K562 (cell line): ENCODE results near the gene SH3GL3. TPM values are rescaled to one million over a fixed set of nuclear protein-coding genes. Genes with fewer than 3 reads are reported as not detected.
A peak's percentile ranks its signal among the peaks of the same experiment; 100 is the strongest.

Experiments
- ATAC-seq: fragments of 200-7000 bp; cut with Tn5 transposase; 3 replicates; pipeline ENCODE4 v1.9.1; 2020; ENCODE audit warnings: moderate library complexity
- Bru-seq: library from RNA; stranded (reverse); fragments of 400-500 nt; gene quantifications from one replicate; lab custom pipeline; 2021; lab: Mats Ljungman, UMichigan
- BruChase-seq, 2 experiments: library from RNA; stranded (reverse); fragments of 400-500 nt; gene quantifications; one replicate each; lab custom pipeline; 2021; lab: Mats Ljungman, UMichigan
- BruUV-seq: library from RNA; stranded (reverse); fragments of 400-500 nt; replicated peaks from 2 replicates; lab custom pipeline; 2021; lab: Mats Ljungman, UMichigan
- CTCF ChIA-PET: fragments of 300-600 bp; formaldehyde crosslinking; extraction: SDS; loops from one replicate; lab custom pipeline; 2021; ENCODE audit warnings: low intra/inter-chr PET ratio; lab: Yijun Ruan, JAX
- POLR2A ChIA-PET: fragments of 300-600, 350-650 bp; sonication (Branson Sonifier 250); formaldehyde crosslinking; extraction: SDS; loops from one replicate; lab custom pipeline; 2021; ENCODE audit warnings: antibody characterized with exemption, inconsistent platforms; lab: Yijun Ruan, JAX
- DNase-seq, 4 experiments: peaks; one replicate each; pipeline versions ENCODE4 v3.0.0 to v3.0.0-alpha.2; 2011 to 2018; ENCODE audit warnings: low spot score in 3 of 4, mixed read lengths in 3 of 4; ENCODE audit errors: extremely low read depth in 1 of 4
- FAIRE-seq: peaks from 2 replicates; lab custom pipeline; 2011; peaks lifted over from hg19 to GRCh38; lab: Jason Lieb, UNC
- H2AFZ ChIP-seq: 2 replicates; pipeline ENCODE4 v1.6.0; 2011; ENCODE audit warnings: low read depth, low read length, control low read depth, inconsistent platforms
- H3K27ac ChIP-seq: fragments of 200-600 bp; 3 replicates; pipeline ENCODE4 v1.8.0; 2011; ENCODE audit warnings: low read depth, mild to moderate bottlenecking, control low read depth, inconsistent platforms, low read length, moderate library complexity, mixed read lengths; ENCODE audit errors: extremely low read depth
- H3K27me3 ChIP-seq, 2 experiments: fragments of 300-600 bp in 1 of 2; 2 replicates in 1 of 2; 3 replicates in 1 of 2; pipeline versions ENCODE4 v1.6.0 to v1.8.0; 2011; ENCODE audit warnings: inconsistent platforms in 2 of 2, low read length in 2 of 2, mild to moderate bottlenecking in 1 of 2, mixed read lengths in 1 of 2, moderate library complexity in 1 of 2; ENCODE audit not compliant: control insufficient read depth in 2 of 2, insufficient read depth in 2 of 2
- H3K36me3 ChIP-seq: fragments of 300-600 bp; 3 replicates; pipeline ENCODE4 v1.8.0; 2011; ENCODE audit warnings: mild to moderate bottlenecking, low read length, inconsistent platforms; ENCODE audit not compliant: control insufficient read depth, insufficient read depth
- H3K4me1 ChIP-seq, 2 experiments: fragments of 200-600 bp in 1 of 2; replicated peaks in 1 of 2; 2 replicates in 1 of 2; 3 replicates in 1 of 2; pipeline versions ENCODE4 v1.5.1 to v1.8.0; 2011; ENCODE audit warnings: inconsistent platforms in 2 of 2, low read length in 2 of 2, mild to moderate bottlenecking in 1 of 2, mixed read lengths in 1 of 2, moderate library complexity in 1 of 2; ENCODE audit not compliant: control insufficient read depth in 2 of 2, insufficient read depth in 2 of 2
- H3K4me2 ChIP-seq: 2 replicates; pipeline ENCODE4 v1.6.1; 2011; ENCODE audit warnings: low read length, control low read depth, inconsistent platforms, mixed read lengths; ENCODE audit not compliant: insufficient read depth
- H3K4me3 ChIP-seq: fragments of 200-600 bp; sonication (generic), shearing (Covaris generic); 2 replicates; pipeline ENCODE4 v1.5.1; 2016; ENCODE audit warnings: control low read depth, inconsistent platforms
- H3K79me2 ChIP-seq: fragments of 200-600 bp; 3 replicates; pipeline ENCODE4 v1.8.0; 2011; ENCODE audit warnings: low read length, inconsistent platforms; ENCODE audit not compliant: control insufficient read depth, insufficient read depth
- H3K9ac ChIP-seq, 2 experiments: 2 replicates each; pipeline versions ENCODE4 v1.6.0 to v1.6.1; 2011; ENCODE audit warnings: low read depth in 2 of 2, low read length in 2 of 2, control low read depth in 1 of 2, inconsistent platforms in 1 of 2, mild to moderate bottlenecking in 1 of 2, mixed read lengths in 1 of 2; ENCODE audit not compliant: insufficient read depth in 1 of 2
- H3K9me1 ChIP-seq: one replicate; pipeline ENCODE4 v1.6.0; 2011; ENCODE audit warnings: inconsistent platforms, mild to moderate bottlenecking, low read length, moderate library complexity; ENCODE audit not compliant: control insufficient read depth, insufficient read depth
- H3K9me3 ChIP-seq: replicated peaks from 2 replicates; pipeline ENCODE4 v1.5.1; 2011; ENCODE audit warnings: low read depth, low read length, inconsistent platforms; ENCODE audit not compliant: control insufficient read depth, insufficient read depth
- H4K20me1 ChIP-seq: replicated peaks from 2 replicates; pipeline ENCODE4 v1.6.1; 2011; ENCODE audit warnings: low read length, inconsistent platforms, mixed read lengths; ENCODE audit not compliant: control insufficient read depth, insufficient read depth
- CTCFL ChIP-seq: IDR thresholded peaks from 2 replicates; pipeline ENCODE4 v1.6.1; 2011; ENCODE audit warnings: borderline replicate concordance, low read depth, mild to moderate bottlenecking, moderate library complexity, low read length; ENCODE audit not compliant: insufficient read depth, poor library complexity, severe bottlenecking
- MAZ ChIP-seq, 2 experiments: fragments of 450-650 bp in 1 of 2; sonication (generic) in 1 of 2; formaldehyde crosslinking; IDR thresholded peaks in 1 of 2; conservative IDR thresholded peaks in 1 of 2; 2 replicates each; pipeline versions ENCODE4 v1.4.0 to v1.5.0; 2020; ENCODE audit warnings: mild to moderate bottlenecking in 1 of 2, missing genetic modification reagents in 1 of 2
- MNT ChIP-seq, 2 experiments: fragments of 450-650 bp; conservative IDR thresholded peaks; 2 replicates each; pipeline ENCODE4 v1.6.1; 2017; ENCODE audit warnings: mild to moderate bottlenecking in 2 of 2, moderate library complexity in 2 of 2
- MTA1 ChIP-seq: fragments of 450-650 bp; IDR thresholded peaks from 2 replicates; pipeline ENCODE4 v1.6.1; 2017; ENCODE audit warnings: borderline replicate concordance
- RFX5 ChIP-seq: IDR thresholded peaks from 2 replicates; pipeline ENCODE4 v1.6.1; 2011; ENCODE audit warnings: low read depth, mild to moderate bottlenecking, improper control_type of control experiment, low read length
- SIN3B ChIP-seq: fragments of 450-650 bp; IDR thresholded peaks from 2 replicates; pipeline ENCODE4 v1.6.1; 2017; ENCODE audit warnings: low read depth, mild to moderate bottlenecking, moderate library complexity
- SMARCB1 ChIP-seq: IDR thresholded peaks from 2 replicates; pipeline ENCODE4 v1.6.1; 2011; ENCODE audit warnings: improper control_type of control experiment, low read depth; ENCODE audit not compliant: insufficient read length
- VEZF1 ChIP-seq: fragments of 200-800 bp; sonication (Bioruptor generic); IDR thresholded peaks from 2 replicates; pipeline ENCODE4 v1.6.1; 2017; ENCODE audit warnings: missing genetic modification characterization, missing compliant biosample characterization
- WGBS: fragments of 100-300 bp; shearing (Covaris generic); methylation state at CpG from one replicate; pipeline ENCODE4 v1.1.6; 2016; ENCODE audit warnings: low coverage, mixed read lengths; ENCODE audit not compliant: insufficient coverage; ENCODE audit errors: missing lambda C conversion rate; 5-methylcytosine and 5-hydroxymethylcytosine counted together
- in situ Hi-C: fragments of 300-500 bp; cut with MboI; formaldehyde crosslinking; loops from 4 replicates; pipeline ENCODE4 v1.15.0; 2018; ENCODE audit warnings: inconsistent platforms, mixed read lengths
- intact Hi-C: fragments of 100-400 bp; cut with micrococcal nuclease; formaldehyde crosslinking; loops from 2 replicates; pipeline ENCODE4 v1.14.2; 2022
- long read RNA-seq, 3 experiments: library from polyadenylated mRNA in 2 of 3; library from RNA in 1 of 3; unstranded in 2 of 3; stranded (forward) in 1 of 3; transcript quantifications; one replicate each; pipeline ENCODE4 v2.0.0, GENCODE V29; 2019 to 2022
- polyA minus RNA-seq, 3 experiments: library from RNA; depleted of rRNA, polyadenylated mRNA; stranded (reverse); fragments of >200 nt; gene quantifications; 2 replicates each; pipeline ENCODE4 v1.2.3, GENCODE V29; 2011
- polyA plus RNA-seq, 8 experiments: library from polyadenylated mRNA; depleted of rRNA in 4 of 8; stranded (reverse) in 5 of 8; unstranded in 3 of 8; fragments of >200 nt; fragmentation: Nextera tagmentation in 2 of 8; fragmentation: Illumina TruSeq in 1 of 8; extraction: Ambion mirVana in 2 of 8; extraction: Trizol in 1 of 8; gene quantifications; 2 replicates each; pipeline versions ENCODE4 v1.2.1 to v1.2.3, GENCODE V29; 2011 to 2014; ENCODE audit warnings: inconsistent platforms in 1 of 8, missing spikeins in 1 of 8
- total RNA-seq, 7 experiments: library from RNA; depleted of rRNA in 6 of 7; stranded (reverse); fragments of >200 nt in 6 of 7; fragmentation: Illumina TruSeq in 2 of 7; extraction: Trizol in 2 of 7; gene quantifications; 2 replicates each; pipeline versions ENCODE4 v1.2.1 to v1.2.3, GENCODE V29; 2011 to 2021; ENCODE audit warnings: low replicate concordance in 1 of 7

The SH3GL3 gene
- 12.5 and 41.1 TPM in 2 replicates for total RNA-seq (2011; cell fraction: chromatin; rRNA removed; ENCODE audit: low replicate concordance)
- total RNA-seq (2011; cell fraction: nucleolus; rRNA removed) = 8.7 and 9.9 TPM in 2 replicates
- total RNA-seq (2011; cell fraction: nucleoplasm; rRNA removed) = 24.5 and 38.6 TPM in 2 replicates
- total RNA-seq (2014; rRNA removed) (13.1 and 16.0 TPM in 2 replicates), total RNA-seq (2014; rRNA removed; fragmentation: Illumina TruSeq; extraction: Trizol) (13.5 and 16.1 TPM in 2 replicates), total RNA-seq (2015; rRNA removed; fragmentation: Illumina TruSeq; extraction: Trizol) (6.8 and 7.5 TPM in 2 replicates), total RNA-seq (2021) (8.9 and 9.6 TPM in 2 replicates), polyA plus RNA-seq (2011; rRNA removed) (7.2 and 9.7 TPM in 2 replicates), polyA plus RNA-seq (2014; fragmentation: Illumina TruSeq; extraction: Trizol) (13.3 and 14.3 TPM in 2 replicates), polyA plus RNA-seq (2014; fragmentation: Nextera tagmentation; extraction: Ambion mirVana) (1 to 10 TPM; 3.9 to 4.3 TPM), polyA plus RNA-seq (2014; rRNA removed) (13.7 and 14.5 TPM in 2 replicates), polyA minus RNA-seq (2011; rRNA and poly(A)+ RNA removed) (5.2 and 7.0 TPM in 2 replicates), Bru-seq, nascent RNA (percentile 63 among the genes with signal in this experiment), BruChase-seq, experiment 1, labeled RNA remaining after a 2-hour chase (percentile 69 among the genes with signal in this experiment), BruChase-seq, experiment 2, labeled RNA remaining after a 6-hour chase (percentile 71 among the genes with signal in this experiment)
- 1.7 and 3.9 TPM in 2 replicates for polyA plus RNA-seq (2011; cell fraction: cytosol; rRNA removed)
- 7.5 and 9.2 TPM in 2 replicates for polyA plus RNA-seq (2011; cell fraction: nucleus; rRNA removed)
- polyA plus RNA-seq (2012) = 5.7 and 8.1 TPM in 2 replicates
- 4.1 and 4.4 TPM in 2 replicates for polyA minus RNA-seq (2011; cell fraction: cytosol; rRNA and poly(A)+ RNA removed)
- 5.3 and 5.6 TPM in 2 replicates for polyA minus RNA-seq (2011; cell fraction: nucleus; rRNA and poly(A)+ RNA removed)
- long read RNA-seq, experiment 1, transcript SH3GL3-202 (9 exons, 1,806 nt) = major isoform, 37 of 49 reads
- long read RNA-seq, experiment 1, partial matches to known transcripts = 1 of 49 reads
- long read RNA-seq, experiment 1, other reads (novel, unspliced or antisense) = 7 of 49 reads
- long read RNA-seq, experiment 2, transcript SH3GL3-202 (9 exons, 1,806 nt) = major isoform, 5 of 9 reads
- long read RNA-seq, experiment 2, partial matches to known transcripts = 0 of 9 reads
- long read RNA-seq, experiment 2, other reads (novel, unspliced or antisense) = 4 of 9 reads
- long read RNA-seq, experiment 3, transcript SH3GL3-202 (9 exons, 1,806 nt) = major isoform, 6 of 7 reads
- long read RNA-seq, experiment 3, partial matches to known transcripts = 0 of 7 reads
- long read RNA-seq, experiment 3, other reads (novel, unspliced or antisense) = 1 of 7 reads

- DNase-seq (peak; percentile 82 to 91 (median 84)), ATAC-seq (peak; percentile 96), FAIRE-seq (peak; percentile 72)
- no TSS peak for BruUV-seq
- intact Hi-C loops (loop anchor here (2.0 kb wide), 1 partner anchor 112 kb away; no protein-coding TSS in a partner anchor), in situ Hi-C loops (no loop called here)
- H3K27me3 ChIP-seq = no peaks in the 10 kb centered on the region; a peak in 1 of 5 replicates
- peak within 1 kb of the TSS; percentile 87 for H3K4me2 ChIP-seq
- no peaks in the 10 kb centered on the region for H3K9me1 ChIP-seq
- under 1% methylated on average over 45 of the region's 68 CpGs for WGBS
- peak within 1 kb of the TSS; percentile 96 for H2AFZ ChIP-seq
- ChIA-PET POLR2A (interaction anchor here (0.9 to 1.6 kb wide), 5 partner anchors 11 to 115 kb away, joined by 3 to 6 read pairs (median 4); no protein-coding TSS in a partner anchor), CTCF (interaction anchor here (1.6 kb wide), 1 partner anchor 112 kb away, joined by 13 read pairs; no protein-coding TSS in a partner anchor)
- no peaks in the 10 kb centered on the region for H3K36me3 ChIP-seq
- H4K20me1 ChIP-seq = 0 out of 2 replicates have a peak, but pooled peaks cover 5% of the 10 kb centered on the region
- no peaks in the 10 kb centered on the region for H3K9me3 ChIP-seq
- peak within 1 kb of the TSS; percentile 58 to 90 for H3K9ac ChIP-seq
- peaks cover 18 to 19% of the 10 kb centered on the region in 2 experiments; a peak in 4 of 5 replicates for H3K4me1 ChIP-seq
- peak within 1 kb of the TSS; percentile 62 for H3K4me3 ChIP-seq
- peak within 1 kb of the TSS; percentile 53; the same call in 2 of the 3 replicates for H3K27ac ChIP-seq
- peaks cover 22% of the 10 kb centered on the region for H3K79me2 ChIP-seq
- no peak for TF ChIP-seq MTA1
- TF ChIP-seq RFX5 = no peak
- TF ChIP-seq VEZF1 (CRISPR knock-in tag) = peak; percentile 31; the same call in 1 of the 2 replicates
- TF ChIP-seq SMARCB1 = peak; percentile 90
- TF ChIP-seq SIN3B = peak; percentile 55; the same call in 1 of the 2 replicates
- TF ChIP-seq MNT (conservative IDR thresholded peaks at IDR 0.05) = peak; percentile 83 to 89
- peak; percentile 36 for TF ChIP-seq CTCFL
- TF ChIP-seq MAZ (CRISPR knock-in tag; conservative IDR thresholded peaks at IDR 0.05 in 1 of 2, IDR thresholded peaks at IDR 0.05 in 1 of 2) = peak in 1 of 2 experiments; percentile 35; a peak in 1 of 4 replicates
Measured at GRCh38 chr15:83446904-83447709, at the start of gene SH3GL3. SH3GL3 (plus strand) TSS chr15:83447341; CDS start chr15:83447534, 193 bp downstream.
